GM19468 (cell line): ENCODE results near the gene SCAMP2.

Source experiments
- ATAC-seq: cut with Tn5 transposase; IDR thresholded peaks from one replicate; pipeline ENCODE4 v1.9.1; 2021; ENCODE audit warnings: mild to moderate bottlenecking, moderate library complexity, moderate number of reproducible peaks; ENCODE audit not compliant: unreplicated experiment; ENCODE audit errors: extremely low read depth

Gene SCAMP2

DNA sequence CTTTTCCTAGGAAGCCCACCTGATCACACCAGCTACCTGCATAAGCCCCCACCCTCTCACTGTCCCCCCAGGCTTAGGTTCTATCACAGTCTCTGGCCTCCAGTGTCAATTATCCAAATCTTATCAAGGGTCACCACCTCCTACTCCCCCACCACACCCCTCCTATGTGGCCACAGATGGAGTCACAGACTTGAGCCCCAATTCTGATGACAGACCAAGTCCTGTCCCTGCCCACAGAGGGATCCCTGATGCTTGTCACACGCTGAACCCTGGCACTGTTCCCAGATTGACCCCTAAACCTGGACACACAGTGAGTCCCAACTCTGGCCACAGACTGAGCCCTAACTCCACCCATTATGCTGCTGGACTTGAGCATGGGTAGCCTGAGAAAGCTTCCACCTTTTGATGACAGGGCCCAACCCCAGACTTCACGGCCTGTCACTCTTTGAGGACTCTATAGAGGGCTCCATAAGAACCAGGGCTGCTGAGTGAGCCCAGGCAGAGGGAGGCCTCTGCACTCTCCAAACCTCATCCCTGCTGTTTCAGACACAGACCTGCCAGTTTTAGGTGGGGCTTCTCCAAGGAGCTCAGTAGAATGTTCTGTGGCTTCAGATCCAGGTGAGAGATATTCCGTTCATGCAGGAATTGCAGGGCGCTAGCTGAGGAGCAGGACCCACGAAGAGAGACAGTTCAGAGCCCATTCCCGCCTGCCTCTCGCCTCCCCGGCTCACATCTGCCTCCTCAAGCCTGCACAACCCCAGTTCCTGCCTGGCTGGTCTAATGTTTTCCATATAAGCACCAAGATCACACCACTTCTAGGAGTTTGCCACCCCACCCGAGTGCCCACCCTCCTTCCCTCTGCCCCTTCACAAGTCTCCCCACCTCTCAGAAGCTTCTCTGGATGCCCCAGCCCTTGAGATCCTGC, 32.1 kb downstream of the SCAMP2 start:
- no peak for ATAC-seq

DNA sequence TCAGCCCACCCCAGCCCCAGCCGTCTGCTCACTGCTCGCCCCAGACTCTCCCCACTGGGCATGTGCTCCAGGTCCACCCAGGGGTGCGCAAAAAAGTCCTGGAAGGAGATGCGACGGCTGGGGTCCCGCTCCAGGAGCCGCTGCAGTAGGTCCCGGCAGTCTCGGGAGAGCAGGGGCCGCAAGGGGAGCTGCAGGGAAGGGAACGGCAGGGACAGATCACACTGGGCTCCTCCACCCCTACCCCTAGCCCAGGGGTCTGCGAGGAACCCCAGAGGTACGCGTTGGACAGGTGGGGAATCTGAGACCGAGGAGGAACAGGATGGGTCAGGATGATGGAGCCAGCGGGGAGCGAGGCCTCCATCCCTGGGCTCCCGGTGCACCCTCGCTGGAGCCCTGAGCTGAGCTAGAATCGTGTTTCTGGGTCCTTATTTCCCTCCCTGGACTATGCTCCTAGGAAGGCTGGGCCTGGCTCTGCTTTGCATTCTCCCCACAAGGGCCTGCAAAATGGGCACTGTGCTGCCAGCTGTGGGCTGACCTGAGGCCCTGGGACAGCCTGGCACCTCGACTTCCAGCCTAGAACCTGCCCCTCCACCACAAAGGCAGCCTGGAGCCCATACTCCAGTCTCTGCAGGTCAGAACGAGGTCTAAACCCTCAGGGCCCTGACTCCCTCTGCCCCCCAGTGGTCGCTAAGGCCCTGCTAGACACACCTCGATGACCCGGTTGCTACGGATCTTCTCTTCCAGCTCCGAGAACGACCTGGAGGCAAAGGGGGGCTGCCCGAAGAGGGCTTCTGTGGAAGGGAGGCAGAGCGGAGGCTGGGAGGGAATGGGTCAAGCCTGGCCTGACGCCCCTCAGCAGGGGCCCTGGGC, 33.4 kb downstream of the SCAMP2 start:
- ATAC-seq = no peak

- no peak for ATAC-seq
Measured at GRCh38 chr15:74838746-74839525, 34.2 kb downstream of the SCAMP2 start.

DNA sequence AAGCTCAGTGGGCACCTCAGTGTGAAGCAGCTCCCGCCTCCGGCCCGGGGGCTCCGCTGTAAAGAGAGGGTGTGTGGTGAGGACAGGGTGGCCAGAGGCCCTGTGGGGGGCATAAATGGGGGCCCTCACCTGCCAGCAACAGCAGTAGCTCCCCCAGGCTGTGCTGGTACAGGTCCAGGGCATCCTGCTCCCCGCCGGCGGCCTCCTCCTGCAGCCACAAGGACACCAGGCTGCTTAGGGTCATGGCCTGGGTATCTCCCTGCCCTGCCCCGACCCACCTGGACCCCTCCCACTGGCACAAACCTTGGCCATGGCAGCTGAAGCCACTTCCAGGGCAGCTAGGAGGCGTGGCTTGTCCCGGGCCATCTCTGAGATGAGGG, 35.0 kb downstream of the SCAMP2 start:
- no peak for ATAC-seq

DNA sequence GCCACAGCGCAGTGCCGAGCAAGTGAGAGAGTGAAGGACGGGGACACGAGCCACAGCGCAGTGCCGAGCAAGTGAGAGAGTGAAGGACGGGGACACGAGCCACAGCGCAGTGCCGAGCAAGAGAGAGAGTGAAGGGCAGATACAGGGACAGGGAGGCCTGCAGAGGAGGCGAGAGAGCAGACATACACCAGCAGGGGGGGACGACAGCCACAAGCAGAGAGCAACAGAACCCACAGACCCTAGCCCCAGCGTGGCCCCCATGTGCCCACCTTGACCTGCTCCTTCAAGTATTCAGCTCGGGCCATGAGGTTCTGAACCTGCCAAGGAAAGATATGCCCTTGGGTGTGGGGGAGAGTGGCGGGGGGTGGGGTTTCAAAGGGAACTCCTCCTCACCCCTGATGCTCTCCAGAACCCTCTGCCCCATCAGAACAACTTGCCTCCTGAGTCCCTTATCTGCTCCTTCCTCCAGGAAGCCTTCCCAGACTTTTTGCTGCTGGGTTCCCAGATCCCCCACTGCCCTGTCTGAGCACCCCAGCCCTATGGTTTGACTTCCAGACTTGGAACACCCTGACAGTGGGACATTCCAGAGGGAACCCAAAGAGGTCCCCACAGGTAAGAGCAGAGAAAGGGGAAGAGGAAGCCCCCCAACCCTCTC, 35.6 kb downstream of the SCAMP2 start:
- no peak for ATAC-seq

GRCh38 chr15:74836846-74837245, 36.3 kb downstream of the SCAMP2 start:
- no peak for ATAC-seq

- ATAC-seq = no peak
Measured at GRCh38 chr15:74835312-74835823, 37.8 kb downstream of the SCAMP2 start.

GRCh38 chr15:74833376-74834107, 39.6 kb downstream of the SCAMP2 start:
- no peak for ATAC-seq

DNA sequence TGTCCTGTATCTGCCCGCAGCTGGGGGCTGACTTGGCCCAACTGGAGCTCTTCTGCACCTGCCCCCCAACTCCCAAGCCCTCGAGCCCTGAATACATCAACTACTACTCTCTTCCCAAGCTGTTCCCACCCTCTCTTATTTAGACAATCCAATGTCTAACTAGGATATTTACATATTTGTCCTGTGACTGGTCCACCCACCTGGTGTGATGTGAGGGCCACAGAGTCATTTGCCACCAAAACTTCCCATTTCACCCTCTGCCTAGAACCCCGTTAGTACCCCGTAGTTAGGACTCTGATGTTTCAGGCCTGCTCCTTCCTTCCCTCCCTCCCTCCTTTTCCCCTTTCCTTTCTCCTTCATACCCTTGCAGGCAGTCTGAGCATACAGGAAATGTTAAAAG, 40.3 kb downstream of the SCAMP2 start:
- no peak for ATAC-seq

DNA sequence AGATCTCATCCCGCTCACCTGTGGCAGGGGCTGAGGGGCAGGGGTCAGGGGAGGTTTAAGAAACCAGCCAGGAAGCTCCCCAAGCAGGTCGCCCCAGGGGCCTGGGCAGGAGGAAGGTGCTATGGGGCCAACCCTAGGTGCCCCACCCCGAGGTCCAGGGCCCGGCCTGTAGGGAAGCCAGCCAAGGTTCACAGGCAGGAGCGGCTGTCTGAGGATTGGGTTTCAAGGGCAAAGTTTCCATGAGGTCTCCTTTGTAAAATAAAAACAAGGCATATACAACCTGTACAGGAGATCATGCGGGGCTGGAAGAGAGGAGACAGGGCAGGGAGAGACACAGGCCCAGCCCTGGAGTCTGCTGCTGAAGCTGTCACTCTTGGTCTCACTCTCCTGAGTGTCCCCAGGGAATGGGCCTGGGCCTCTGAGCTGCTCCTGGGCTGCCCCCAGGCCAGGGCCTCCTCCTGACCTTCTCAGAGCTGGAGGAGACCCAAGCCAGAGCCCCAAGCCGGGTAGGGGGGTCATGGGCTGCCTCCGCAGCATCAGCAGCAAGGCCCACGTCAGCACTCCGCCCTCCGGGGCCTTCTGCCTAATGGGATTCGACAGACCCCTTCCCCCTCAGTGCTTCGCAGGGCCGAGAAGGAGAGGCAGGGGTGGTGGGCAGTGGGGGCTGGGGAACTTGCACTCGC, 41.2 kb downstream of the SCAMP2 start:
- ATAC-seq = no peak

- no peak for ATAC-seq
Measured at GRCh38 chr15:74830868-74831267, 42.3 kb downstream of the SCAMP2 start.

- no peak for ATAC-seq
Measured at GRCh38 chr15:74829991-74830390, 43.2 kb downstream of the SCAMP2 start.

DNA sequence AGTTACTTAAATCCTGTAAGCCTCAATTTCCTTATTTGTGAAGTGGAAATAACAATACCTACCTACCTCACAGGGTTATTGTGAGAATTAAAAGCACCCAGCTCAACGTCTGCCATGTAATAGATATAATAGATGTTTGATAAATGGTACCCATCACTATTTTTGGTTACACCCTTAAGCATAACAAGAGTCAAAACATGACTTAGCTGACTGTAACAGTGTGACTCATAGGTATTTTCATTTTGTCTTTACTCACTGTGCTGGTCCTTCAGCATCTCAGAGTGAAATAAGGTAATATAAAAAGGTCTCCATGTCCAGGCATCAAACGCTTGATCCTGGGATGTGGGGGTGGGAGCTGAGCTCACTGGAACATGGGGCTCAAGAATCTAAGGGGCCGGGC, 43.7 kb downstream of the SCAMP2 start:
- ATAC-seq = no peak

- no peak for ATAC-seq
Measured at GRCh38 chr15:74828835-74829234, 44.3 kb downstream of the SCAMP2 start.

DNA sequence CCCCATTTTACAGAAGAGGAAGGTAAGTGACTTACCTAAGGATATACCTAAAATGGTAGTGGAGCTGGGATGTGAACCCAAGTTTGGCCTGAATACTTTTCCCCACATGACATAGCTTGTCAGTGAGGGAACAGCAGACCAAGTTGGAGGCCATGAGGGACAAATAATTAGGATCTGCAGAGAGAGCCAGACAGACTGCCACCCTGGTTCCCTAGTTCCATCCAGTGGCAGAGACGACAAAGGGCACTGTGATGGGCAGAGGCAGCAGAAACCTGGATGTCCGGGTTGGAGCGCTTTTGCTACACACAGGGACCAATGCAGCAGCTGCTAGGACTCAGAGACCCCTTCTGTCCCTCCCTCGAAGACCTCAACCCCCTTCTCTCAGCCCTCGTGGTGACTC, 45.6 kb downstream of the SCAMP2 start:
- no peak for ATAC-seq

DNA sequence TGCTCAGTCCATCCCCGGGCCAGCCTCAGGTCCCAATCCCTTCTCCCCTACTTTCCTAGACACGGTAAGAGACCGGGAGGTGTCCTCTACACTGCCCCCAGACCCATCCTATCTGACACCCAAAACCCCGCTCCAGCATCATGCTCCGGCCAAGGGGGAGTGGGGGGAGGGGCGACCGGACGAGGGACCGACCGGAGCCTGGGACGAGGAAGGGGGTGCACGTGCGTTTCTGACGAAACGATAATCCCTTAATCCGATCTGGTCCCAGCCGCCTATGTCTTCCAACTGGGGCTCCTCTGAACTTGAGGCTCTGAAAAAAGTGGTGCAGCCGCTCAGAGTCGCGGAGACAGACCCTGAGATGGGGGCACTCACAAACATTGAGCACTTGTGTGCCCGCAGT, 46.2 kb downstream of the SCAMP2 start:
- no peak for ATAC-seq

DNA sequence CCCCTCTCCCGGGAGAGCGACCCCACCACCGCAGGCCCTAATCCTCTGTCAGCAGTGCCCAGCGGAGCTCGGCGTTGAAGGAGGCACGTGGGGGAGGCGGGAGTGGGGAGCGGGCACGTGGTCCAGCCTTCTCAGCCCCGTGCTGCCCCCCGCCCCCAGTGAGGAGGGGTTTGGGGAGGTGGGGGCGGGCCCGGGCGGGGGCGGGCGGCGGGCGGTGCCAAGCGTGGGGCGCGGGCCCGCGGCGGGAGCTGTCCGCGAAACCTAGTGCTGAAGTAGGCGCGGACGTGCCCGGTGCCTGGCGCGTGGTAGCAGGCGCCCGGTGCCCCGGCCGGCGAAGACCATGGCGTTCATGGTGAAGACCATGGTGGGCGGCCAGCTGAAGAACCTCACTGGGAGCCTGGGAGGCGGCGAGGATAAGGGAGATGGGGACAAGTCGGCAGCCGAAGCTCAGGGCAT, 46.8 kb downstream of the SCAMP2 start, which contains the start of gene CPLX3:
CPLX3 (plus strand) TSS at position 264 of the 456 bp plus-strand sequence; CDS start at position 341, 77 bp downstream.
- ATAC-seq = no peak

DNA sequence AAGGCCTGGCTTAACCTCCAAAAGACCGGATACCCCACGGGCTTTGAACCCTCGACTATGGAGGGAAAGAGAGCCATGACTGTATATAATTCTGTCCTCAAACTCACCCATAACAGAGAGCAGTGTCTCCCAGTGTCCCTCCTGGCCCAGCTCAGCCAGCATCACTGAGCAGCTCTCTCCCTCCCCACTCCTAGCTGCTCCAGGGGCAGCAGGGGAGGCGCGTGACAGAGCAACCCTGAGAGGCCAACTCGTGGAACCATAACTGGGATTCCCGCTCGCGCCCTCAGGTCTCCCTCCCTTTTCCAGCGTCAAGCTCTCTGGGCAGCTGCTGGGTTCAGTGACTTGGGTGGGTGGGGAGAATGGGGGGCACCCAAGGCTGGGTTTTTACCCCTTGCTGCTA, 47.3 kb downstream of the SCAMP2 start:
- no peak for ATAC-seq
